ENCODE results near the gene DNAJC15. TPM values are rescaled to one million over a fixed set of nuclear protein-coding genes. Genes with fewer than 3 reads are reported as not detected.

Gene DNAJC15
- polyA plus RNA-seq, 1 experiment, result 63.9 TPM

- DNase-seq (ENCODE audit: low read depth), result no peak
- no peak for TF ChIP-seq CTCF (IDR thresholded peaks at IDR 0.05; ENCODE audit: insufficient read depth, low read depth, low read length)
- no peak overlapping the region for H3K4me3 ChIP-seq (ENCODE audit: low read depth, low read length)
- ChIA-PET CTCF (no interaction called here), POLR2A (no interaction called here)
- no peaks in the 10 kb centered on the region for H3K36me3 ChIP-seq (ENCODE audit: control insufficient read depth, insufficient read depth, low read length)
- H3K27me3 ChIP-seq (ENCODE audit: control insufficient read depth, insufficient read depth, low read length), result no peaks in the 10 kb centered on the region
Observed at GRCh38 chr13:42984026-42984425, 39.4 kb upstream of the DNAJC15 start.

GRCh38 chr13:42984691-42985090 is 38.7 kb upstream of the DNAJC15 start:
- H3K4me3 ChIP-seq (ENCODE audit: low read depth, low read length), result no peak overlapping the region
- CTCF ChIA-PET, result interaction anchor here (1.0 kb wide), 1 partner anchor 15 kb away, joined by 5 read pairs; no protein-coding TSS in a partner anchor
- DNase-seq (ENCODE audit: low read depth), result no peak
- POLR2A ChIA-PET, result no interaction called here
- no peaks in the 10 kb centered on the region for H3K27me3 ChIP-seq (ENCODE audit: control insufficient read depth, insufficient read depth, low read length)
- no peaks in the 10 kb centered on the region for H3K36me3 ChIP-seq (ENCODE audit: control insufficient read depth, insufficient read depth, low read length)
- TF ChIP-seq CTCF (IDR thresholded peaks at IDR 0.05; ENCODE audit: insufficient read depth, low read depth, low read length), result no peak

GRCh38 chr13:42985312-42986175 is 37.8 kb upstream of the DNAJC15 start:
- TF ChIP-seq CTCF (IDR thresholded peaks at IDR 0.05; ENCODE audit: insufficient read depth, low read depth, low read length), result no peak
- ChIA-PET CTCF (interaction anchor here (0.8 to 1.3 kb wide), 3 partner anchors 10 to 16 kb away, joined by 4 to 5 read pairs (median 4); no protein-coding TSS in a partner anchor), POLR2A (interaction anchor here (0.6 kb wide), 1 partner anchor 87 kb away, joined by 4 read pairs; no protein-coding TSS in a partner anchor)
- H3K4me3 ChIP-seq (ENCODE audit: low read depth, low read length), result no peak overlapping the region
- no peaks in the 10 kb centered on the region for H3K36me3 ChIP-seq (ENCODE audit: control insufficient read depth, insufficient read depth, low read length)
- DNase-seq (ENCODE audit: low read depth), result no peak
- no peaks in the 10 kb centered on the region for H3K27me3 ChIP-seq (ENCODE audit: control insufficient read depth, insufficient read depth, low read length)

GRCh38 chr13:42986176-42986574 is 37.2 kb upstream of the DNAJC15 start:
- POLR2A ChIA-PET, result interaction anchor here (0.6 kb wide), 1 partner anchor 86 kb away, joined by 4 read pairs; no protein-coding TSS in a partner anchor
- Histone ChIP-seq H3K4me3 (ENCODE audit: low read depth, low read length) (no peak overlapping the region), H3K36me3 (ENCODE audit: control insufficient read depth, insufficient read depth, low read length) (no peaks in the 10 kb centered on the region), H3K27me3 (ENCODE audit: control insufficient read depth, insufficient read depth, low read length) (no peaks in the 10 kb centered on the region)
- no peak for TF ChIP-seq CTCF (IDR thresholded peaks at IDR 0.05; ENCODE audit: insufficient read depth, low read depth, low read length)
- CTCF ChIA-PET, result interaction anchor here (0.8 to 1.3 kb wide), 2 partner anchors 10 to 15 kb away, joined by 4 read pairs; no protein-coding TSS in a partner anchor
- no peak for DNase-seq (ENCODE audit: low read depth)
